ENCODE data around the gene TRAM2. TPM values are rescaled to one million over a fixed set of nuclear protein-coding genes. Genes with fewer than 3 reads are reported as not detected.

The TRAM2 gene
- total and polyA plus RNA-seq, 2 of the 13 experiments (the other 11 are each of a cell fraction or from before 2014, with no cell fraction given): 49.1 to 72.5 TPM

DNA sequence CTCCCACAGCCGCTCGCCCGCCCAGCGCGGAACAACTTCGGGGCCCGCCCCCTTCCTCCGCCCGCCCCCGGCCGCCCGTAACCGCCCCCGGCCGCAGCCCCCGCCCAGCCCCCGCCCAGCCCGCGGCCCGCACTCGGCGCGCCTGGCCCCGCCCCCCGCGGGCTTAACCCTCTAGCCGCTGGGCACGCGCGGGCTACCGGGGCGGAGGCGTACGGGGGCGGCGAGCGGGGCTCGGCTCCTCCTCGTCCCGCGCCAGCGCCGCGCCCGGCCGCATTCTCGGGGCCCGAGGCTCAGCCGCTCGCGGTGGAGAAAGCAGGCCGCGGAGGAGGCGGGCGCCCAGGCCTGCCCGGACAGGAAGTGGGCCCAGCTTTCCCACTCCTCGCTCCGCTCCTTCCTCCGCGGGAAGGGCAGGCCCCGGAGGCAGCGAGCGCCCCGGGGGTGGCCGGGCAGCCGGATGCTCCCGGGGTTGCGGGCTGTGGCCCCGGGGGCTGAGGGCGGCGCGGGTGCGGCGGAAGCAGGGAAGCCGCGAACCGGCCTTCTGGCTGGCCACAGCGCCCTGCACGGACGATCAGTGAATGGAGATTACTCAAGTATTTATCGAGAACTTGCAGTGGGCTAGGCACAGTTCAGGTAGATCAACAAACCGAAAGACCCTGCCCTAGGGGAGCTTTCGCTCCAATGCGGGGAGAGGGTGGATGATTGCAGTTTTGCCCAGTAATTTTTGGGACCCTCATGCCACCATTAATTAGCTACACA lies at the start of gene TRAM2 (continued):
- TF ChIP-seq YEATS4 (CRISPR knock-in tag; IDR thresholded peaks at IDR 0.05; ENCODE audit: borderline replicate concordance) (peak; percentile 96), HDAC1 (CRISPR knock-in tag; IDR thresholded peaks at IDR 0.05) (peak; percentile 71), KDM5B (CRISPR knock-in tag; IDR thresholded peaks at IDR 0.05; ENCODE audit: borderline replicate concordance) (peak; percentile 71; the same call in 1 of the 2 replicates), HOXA9 (CRISPR knock-in tag; IDR thresholded peaks at IDR 0.05; ENCODE audit: borderline replicate concordance) (0 out of 2 replicates have a peak, but pooled peaks have one; percentile 46), NR2F2 (IDR thresholded peaks at IDR 0.05; ENCODE audit: borderline replicate concordance, low read depth) (0 out of 2 replicates have a peak, but pooled peaks have one; percentile 26), ZNF205 (CRISPR knock-in tag; IDR thresholded peaks at IDR 0.05) (no peak), KAT7 (CRISPR knock-in tag; IDR thresholded peaks at IDR 0.05; ENCODE audit: borderline replicate concordance) (peak; percentile 37; the same call in 1 of the 2 replicates), MBD4 (IDR thresholded peaks at IDR 0.05; ENCODE audit: borderline replicate concordance, low read length) (no peak), KLF15 (CRISPR knock-in tag; IDR thresholded peaks at IDR 0.05; ENCODE audit: borderline replicate concordance) (peak; percentile 65; the same call in 1 of the 2 replicates), FOXK1 (CRISPR knock-in tag; IDR thresholded peaks at IDR 0.05; ENCODE audit: borderline replicate concordance, low read depth) (no peak), ZNF383 (CRISPR knock-in tag; IDR thresholded peaks at IDR 0.05; ENCODE audit: borderline replicate concordance) (no peak), RFX5 (IDR thresholded peaks at IDR 0.05; ENCODE audit: low read depth, low read length) (no peak; the same call in 1 of the 2 replicates), GABPB1 (CRISPR knock-in tag; IDR thresholded peaks at IDR 0.05) (peak; percentile 86)
- TF ChIP-seq, protein P1, sequence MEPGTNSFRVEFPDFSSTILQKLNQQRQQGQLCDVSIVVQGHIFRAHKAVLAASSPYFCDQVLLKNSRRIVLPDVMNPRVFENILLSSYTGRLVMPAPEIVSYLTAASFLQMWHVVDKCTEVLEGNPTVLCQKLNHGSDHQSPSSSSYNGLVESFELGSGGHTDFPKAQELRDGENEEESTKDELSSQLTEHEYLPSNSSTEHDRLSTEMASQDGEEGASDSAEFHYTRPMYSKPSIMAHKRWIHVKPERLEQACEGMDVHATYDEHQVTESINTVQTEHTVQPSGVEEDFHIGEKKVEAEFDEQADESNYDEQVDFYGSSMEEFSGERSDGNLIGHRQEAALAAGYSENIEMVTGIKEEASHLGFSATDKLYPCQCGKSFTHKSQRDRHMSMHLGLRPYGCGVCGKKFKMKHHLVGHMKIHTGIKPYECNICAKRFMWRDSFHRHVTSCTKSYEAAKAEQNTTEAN (CRISPR knock-in tag; conservative IDR thresholded peaks at IDR 0.05): peak; percentile 74; the same call in 1 of the 2 replicates
- TF ChIP-seq, protein P2, sequence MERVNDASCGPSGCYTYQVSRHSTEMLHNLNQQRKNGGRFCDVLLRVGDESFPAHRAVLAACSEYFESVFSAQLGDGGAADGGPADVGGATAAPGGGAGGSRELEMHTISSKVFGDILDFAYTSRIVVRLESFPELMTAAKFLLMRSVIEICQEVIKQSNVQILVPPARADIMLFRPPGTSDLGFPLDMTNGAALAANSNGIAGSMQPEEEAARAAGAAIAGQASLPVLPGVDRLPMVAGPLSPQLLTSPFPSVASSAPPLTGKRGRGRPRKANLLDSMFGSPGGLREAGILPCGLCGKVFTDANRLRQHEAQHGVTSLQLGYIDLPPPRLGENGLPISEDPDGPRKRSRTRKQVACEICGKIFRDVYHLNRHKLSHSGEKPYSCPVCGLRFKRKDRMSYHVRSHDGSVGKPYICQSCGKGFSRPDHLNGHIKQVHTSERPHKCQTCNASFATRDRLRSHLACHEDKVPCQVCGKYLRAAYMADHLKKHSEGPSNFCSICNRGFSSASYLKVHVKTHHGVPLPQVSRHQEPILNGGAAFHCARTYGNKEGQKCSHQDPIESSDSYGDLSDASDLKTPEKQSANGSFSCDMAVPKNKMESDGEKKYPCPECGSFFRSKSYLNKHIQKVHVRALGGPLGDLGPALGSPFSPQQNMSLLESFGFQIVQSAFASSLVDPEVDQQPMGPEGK (CRISPR knock-in tag; IDR thresholded peaks at IDR 0.05): peak; percentile 69
- TF ChIP-seq, protein P3, sequence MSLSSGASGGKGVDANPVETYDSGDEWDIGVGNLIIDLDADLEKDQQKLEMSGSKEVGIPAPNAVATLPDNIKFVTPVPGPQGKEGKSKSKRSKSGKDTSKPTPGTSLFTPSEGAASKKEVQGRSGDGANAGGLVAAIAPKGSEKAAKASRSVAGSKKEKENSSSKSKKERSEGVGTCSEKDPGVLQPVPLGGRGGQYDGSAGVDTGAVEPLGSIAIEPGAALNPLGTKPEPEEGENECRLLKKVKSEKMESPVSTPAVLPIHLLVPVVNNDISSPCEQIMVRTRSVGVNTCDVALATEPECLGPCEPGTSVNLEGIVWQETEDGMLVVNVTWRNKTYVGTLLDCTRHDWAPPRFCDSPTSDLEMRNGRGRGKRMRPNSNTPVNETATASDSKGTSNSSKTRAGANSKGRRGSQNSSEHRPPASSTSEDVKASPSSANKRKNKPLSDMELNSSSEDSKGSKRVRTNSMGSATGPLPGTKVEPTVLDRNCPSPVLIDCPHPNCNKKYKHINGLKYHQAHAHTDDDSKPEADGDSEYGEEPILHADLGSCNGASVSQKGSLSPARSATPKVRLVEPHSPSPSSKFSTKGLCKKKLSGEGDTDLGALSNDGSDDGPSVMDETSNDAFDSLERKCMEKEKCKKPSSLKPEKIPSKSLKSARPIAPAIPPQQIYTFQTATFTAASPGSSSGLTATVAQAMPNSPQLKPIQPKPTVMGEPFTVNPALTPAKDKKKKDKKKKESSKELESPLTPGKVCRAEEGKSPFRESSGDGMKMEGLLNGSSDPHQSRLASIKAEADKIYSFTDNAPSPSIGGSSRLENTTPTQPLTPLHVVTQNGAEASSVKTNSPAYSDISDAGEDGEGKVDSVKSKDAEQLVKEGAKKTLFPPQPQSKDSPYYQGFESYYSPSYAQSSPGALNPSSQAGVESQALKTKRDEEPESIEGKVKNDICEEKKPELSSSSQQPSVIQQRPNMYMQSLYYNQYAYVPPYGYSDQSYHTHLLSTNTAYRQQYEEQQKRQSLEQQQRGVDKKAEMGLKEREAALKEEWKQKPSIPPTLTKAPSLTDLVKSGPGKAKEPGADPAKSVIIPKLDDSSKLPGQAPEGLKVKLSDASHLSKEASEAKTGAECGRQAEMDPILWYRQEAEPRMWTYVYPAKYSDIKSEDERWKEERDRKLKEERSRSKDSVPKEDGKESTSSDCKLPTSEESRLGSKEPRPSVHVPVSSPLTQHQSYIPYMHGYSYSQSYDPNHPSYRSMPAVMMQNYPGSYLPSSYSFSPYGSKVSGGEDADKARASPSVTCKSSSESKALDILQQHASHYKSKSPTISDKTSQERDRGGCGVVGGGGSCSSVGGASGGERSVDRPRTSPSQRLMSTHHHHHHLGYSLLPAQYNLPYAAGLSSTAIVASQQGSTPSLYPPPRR (CRISPR knock-in tag; IDR thresholded peaks at IDR 0.05; ENCODE audit: borderline replicate concordance): no peak
- TF ChIP-seq, protein P4, sequence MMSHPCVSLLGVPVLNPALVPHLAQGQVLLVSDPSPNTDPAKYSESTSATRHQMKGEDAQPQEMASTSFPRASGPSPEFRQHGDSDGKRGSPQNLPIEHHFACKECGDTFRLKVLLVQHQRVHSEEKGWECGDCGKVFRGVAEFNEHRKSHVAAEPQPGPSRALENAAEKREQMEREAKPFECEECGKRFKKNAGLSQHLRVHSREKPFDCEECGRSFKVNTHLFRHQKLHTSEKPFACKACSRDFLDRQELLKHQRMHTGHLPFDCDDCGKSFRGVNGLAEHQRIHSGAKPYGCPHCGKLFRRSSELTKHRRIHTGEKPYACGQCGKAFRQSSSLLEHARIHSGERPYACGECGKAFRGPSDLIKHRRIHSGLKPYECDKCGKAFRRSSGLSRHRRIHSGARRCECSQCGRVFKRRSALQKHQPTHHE (CRISPR knock-in tag; IDR thresholded peaks at IDR 0.05; ENCODE audit: borderline replicate concordance): no peak; the same call in 1 of the 2 replicates

Data from HepG2 (cell line).